GM18858 (cell line): ENCODE data around the gene LAX1.
"Not testable (repeated sequence)": the region's sequence is repeated elsewhere in the genome, so short reads cannot be mapped to it uniquely, and the experiment has no call there.

Experiments
- ATAC-seq: cut with Tn5 transposase; IDR thresholded peaks from one replicate; pipeline ENCODE4 v1.9.1; 2021; ENCODE audit not compliant: unreplicated experiment

LAX1 gene

GRCh38 chr1:203764105-203765028 is 616 bp upstream of the LAX1 start:
- ATAC-seq, result no peak

GRCh38 chr1:203768256-203768655 is 3.3 kb downstream of the LAX1 start:
- ATAC-seq, result no peak

- no peak for ATAC-seq
These were observed 4.7 kb downstream of the LAX1 start for GRCh38 chr1:203769505-203770343.

GRCh38 chr1:203771901-203772301 is 6.9 kb downstream of the LAX1 start:
- no peak for ATAC-seq

- ATAC-seq, result no peak
These were observed 7.9 kb downstream of the LAX1 start for GRCh38 chr1:203772836-203773235.

- ATAC-seq, result no peak
These were observed 11.7 kb downstream of the LAX1 start for GRCh38 chr1:203776636-203777035.

GRCh38 chr1:203777596-203777995 is 12.6 kb downstream of the LAX1 start:
- no peak for ATAC-seq

- ATAC-seq, result no peak
These were observed 13.2 kb downstream of the LAX1 start for GRCh38 chr1:203778146-203778545.

GRCh38 chr1:203778789-203779188 is 13.8 kb downstream of the LAX1 start:
- ATAC-seq, result no peak

- no peak for ATAC-seq
These were observed 17.0 kb downstream of the LAX1 start for GRCh38 chr1:203781962-203782361.

GRCh38 chr1:203789966-203790365 is 25.0 kb downstream of the LAX1 start:
- no peak for ATAC-seq

- ATAC-seq, result no peak
These were observed 26.5 kb downstream of the LAX1 start for GRCh38 chr1:203791498-203791897.

- ATAC-seq, result no peak
These were observed 27.5 kb downstream of the LAX1 start for GRCh38 chr1:203792486-203792885.

- not testable (repeated sequence) for ATAC-seq
These were observed 28.6 kb downstream of the LAX1 start for GRCh38 chr1:203793561-203793960.

GRCh38 chr1:203794764-203795440 is 29.9 kb downstream of the LAX1 start:
- no peak for ATAC-seq

GRCh38 chr1:203795441-203796235 is 30.7 kb downstream of the LAX1 start, which contains the start of the genes ZBED6 and ZC3H11A:
Gene ZBED6 (plus strand): TSS chr1:203795623. CDS start chr1:203797523, 1,900 bp downstream.
Gene ZC3H11A (plus strand): TSS chr1:203795623. CDS start chr1:203817071, 21,448 bp downstream.
- peak; percentile 88 for ATAC-seq

- no peak for ATAC-seq
These were observed 31.2 kb downstream of the LAX1 start for GRCh38 chr1:203796236-203796605.

- ATAC-seq, result no peak
These were observed 32.2 kb downstream of the LAX1 start for GRCh38 chr1:203797216-203797615.

GRCh38 chr1:203797948-203798655 is 33.1 kb downstream of the LAX1 start:
- ATAC-seq, result no peak

GRCh38 chr1:203799157-203799556 is 34.2 kb downstream of the LAX1 start:
- ATAC-seq, result no peak
